ENCODE results near the gene SRRM5.
"Not testable (repeated sequence)": the region's sequence is repeated elsewhere in the genome, so short reads cannot be mapped to it uniquely, and the experiment has no call there.

The SRRM5 gene

DNA sequence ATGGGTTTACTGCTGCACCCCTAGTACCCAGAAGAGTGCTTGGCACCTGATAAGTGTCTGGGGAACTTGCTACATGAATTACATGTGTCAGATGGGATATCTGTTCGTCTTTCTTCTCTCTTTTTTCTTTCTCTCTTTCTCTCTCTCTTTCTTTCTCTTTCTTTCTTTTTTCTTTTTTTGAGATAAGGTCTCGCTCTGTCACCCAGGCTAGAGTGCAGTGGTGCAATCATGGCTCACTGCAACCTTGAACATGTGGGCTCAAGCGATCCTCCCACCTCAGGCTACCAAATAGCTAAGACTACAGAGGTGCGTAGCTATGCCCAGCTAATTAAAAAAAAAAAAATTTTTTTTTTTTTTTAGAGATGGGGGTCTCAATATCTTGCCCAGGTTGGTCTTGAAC is 21.6 kb downstream of the SRRM5 start:
- Histone ChIP-seq H3K27ac (no peak overlapping the region), H3K4me3 (no peak overlapping the region)

DNA sequence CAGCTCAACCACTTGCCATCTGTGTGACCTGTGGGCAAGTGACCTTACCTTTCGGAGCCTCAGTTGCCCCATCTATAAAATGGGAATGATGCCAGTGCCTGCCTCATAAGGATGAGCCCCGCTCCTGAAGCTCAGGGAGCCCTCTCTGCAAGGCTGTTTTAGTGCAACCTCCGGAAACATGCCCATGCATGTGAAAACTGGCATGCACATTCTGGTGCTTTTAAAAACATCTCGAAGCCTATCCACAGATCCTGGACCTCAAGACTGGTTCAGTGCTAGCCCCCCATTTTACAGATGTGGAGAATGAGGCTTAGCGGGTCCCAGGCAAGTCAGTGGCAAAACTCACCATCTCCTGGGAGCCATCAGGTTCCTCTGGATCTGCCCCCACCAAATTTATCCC is 22.2 kb downstream of the SRRM5 start:
- H3K27ac ChIP-seq = no peak overlapping the region
- no peak overlapping the region for H3K4me3 ChIP-seq

DNA sequence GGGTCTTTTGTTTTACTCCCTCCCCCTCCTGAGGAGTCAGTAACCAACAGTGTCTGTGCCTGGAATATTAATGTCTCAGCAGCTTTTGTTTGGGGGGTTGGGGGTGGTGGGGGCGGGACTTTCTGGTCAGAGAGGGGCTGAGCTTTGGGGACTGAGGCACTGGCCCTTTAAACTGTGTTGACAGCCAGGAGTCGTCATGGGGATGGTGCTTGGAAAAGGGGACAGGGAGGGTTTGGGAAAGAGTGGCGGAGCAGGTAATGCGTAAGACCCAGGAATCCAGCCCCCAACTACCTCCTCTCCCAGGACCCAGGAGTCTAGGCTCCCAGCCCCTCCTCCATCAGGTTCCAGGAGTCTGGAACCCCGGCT is 22.6 kb downstream of the SRRM5 start:
- no peak overlapping the region for H3K4me3 ChIP-seq

DNA sequence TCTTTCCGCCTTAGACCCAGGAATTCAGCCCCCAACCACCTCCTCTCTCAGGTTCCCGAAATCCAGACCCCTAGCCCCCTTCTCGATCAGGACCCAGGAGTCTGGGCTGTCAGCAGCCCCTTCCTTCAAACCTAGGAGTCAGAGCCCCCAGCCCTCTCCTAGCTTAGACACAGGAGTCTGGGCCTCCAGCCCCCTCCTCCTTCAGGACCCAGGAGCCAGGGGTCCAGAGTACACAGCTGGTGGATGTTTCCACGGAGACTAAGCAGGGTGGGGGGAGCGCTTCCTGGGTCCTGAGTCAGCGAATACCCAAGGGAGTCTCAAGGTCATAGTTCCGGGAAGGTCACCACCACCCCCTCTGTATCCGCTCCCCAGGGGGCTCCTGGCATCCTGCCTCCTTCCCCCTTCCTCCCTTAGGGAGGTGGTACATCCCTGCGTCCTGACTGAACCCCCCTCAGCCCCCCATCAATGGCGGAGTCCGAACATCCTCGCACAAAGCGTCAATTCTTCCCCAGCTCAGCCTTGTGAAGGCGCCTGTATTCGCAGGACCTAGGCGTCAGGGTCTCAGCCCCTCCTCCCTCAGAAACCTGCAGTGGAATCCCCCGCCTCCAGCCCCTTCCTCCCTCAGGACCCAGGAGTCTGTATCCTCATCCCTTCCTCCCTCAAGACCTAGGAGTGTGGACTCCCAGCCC is 23.1 kb downstream of the SRRM5 start:
- no peak overlapping the region for H3K4me3 ChIP-seq
- H3K27ac ChIP-seq = peak overlapping the region in 5 of 21 experiments; percentile 7 to 74 (median 66)

More for the DNA sequence above, 22.6 kb downstream of the SRRM5 start:
- H3K27ac ChIP-seq = peak overlapping the region in 4 of 21 experiments; percentile 7 to 74 (median 70)

DNA sequence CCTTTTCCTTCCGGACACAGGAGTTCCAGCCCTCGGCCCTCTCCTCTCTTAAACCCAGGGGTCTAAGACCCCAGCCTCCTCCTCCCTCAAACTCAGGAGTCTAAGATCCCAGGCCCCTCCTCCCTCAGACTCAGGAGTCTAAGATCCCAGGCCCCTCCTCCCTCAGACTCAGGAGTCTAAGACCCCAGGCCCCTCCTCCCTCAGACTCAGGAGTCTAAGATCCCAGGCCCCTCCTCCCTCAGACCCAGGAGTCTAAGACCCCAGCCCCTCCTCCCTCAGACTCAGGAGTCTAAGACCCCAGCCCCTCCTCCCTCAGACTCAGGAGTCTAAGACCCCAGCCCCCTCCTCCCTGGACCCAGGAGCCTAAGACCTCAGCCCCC is 23.7 kb downstream of the SRRM5 start:
- H3K4me3 ChIP-seq = not testable (repeated sequence)
- H3K27ac ChIP-seq = peak overlapping the region in 4 of 21 experiments; percentile 26 to 74 (median 70)

DNA sequence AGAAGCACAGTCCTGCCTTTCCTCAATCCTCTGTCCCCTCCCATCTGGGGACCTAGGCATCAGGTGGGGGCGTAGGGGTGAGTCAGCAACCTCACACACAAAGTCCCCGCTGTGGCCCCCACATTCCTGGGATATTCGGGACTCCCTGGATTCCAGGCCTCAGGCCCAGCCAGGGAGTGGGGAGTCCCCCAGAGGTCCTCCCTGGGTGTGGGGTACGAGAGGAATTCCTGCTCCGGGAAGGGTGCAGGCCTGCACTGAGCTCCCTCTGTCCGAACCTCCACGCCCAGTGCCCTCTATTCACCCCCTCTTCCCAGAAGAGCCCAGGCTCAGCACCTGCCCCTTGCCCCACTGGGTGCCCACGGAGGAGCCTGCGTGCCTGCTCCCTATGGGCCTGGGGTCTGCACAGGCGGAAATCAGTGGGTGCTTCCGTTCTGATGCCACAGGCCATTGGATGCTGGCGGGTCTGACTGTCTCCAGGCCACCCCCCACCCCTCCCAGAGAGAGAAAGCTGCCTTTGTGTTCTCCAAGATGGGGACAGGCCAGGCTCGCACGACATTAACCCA is 24.3 kb downstream of the SRRM5 start:
- Histone ChIP-seq H3K4me3 (no peak overlapping the region), H3K27ac (peak overlapping the region in 1 of 21 experiments; percentile 66)

DNA sequence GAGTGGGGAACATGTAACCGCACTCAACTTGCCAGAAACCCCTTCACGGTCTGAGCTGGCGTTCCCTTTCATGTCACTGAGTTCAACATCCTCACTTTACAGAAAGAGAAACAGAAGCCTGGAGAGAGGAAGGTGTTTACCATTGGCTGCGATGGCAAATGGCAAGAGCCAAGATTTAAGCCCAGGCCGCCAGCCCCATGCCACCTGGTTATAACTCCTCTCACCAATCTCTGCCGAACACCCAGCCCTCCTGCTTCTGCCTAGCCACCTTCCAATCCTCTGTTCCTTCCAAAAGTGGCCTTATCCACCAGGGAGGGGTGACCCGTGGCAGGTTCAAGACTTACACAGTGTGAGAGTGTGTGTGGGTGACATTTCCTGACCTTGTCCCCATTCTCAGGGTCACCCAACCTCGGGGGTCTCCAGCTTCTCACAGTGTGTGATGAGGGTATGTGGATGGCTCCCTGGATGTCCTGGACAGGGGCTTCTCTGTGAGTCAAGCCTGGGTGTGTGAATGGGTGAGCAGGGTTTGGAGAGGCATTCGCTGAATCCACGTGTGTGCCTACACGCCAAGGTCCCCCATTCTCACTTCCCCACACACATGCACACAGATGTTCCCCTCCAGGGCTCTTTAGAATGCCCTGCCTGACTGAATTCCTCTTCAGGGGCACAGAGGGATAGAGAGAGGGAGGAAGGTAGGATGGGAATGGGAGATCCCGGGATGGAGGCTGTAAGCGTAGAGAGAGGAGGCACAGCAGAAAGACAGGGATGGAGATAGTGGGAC is 26.5 kb downstream of the SRRM5 start:
- Histone ChIP-seq H3K27ac (no peak overlapping the region), H3K4me3 (no peak overlapping the region)

DNA sequence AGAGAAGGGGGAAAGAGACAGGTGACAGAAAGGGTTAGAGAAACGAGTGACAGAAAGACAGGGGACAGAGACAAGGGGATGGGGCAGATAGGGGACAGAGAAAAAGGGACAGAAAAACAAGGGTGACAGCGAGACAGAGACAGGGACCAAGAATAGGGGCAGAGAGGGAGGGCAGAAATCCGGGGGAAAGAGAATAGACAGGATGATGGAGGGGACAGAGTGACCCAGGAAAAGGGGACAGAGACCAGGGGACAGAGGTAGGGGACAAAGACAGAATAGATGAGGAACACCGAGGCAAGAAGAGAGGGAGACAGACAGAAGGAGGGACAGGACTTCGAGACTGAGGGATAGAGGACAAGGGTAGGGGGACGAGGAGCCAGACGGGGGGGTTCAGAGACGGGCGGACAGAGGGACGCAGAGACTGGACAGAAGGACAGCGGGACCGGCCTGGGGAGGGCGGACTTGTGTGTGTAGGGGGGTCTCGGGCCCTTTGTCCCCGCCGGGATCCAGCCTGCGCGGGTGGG is 27.2 kb downstream of the SRRM5 start:
- Histone ChIP-seq H3K4me3 (peak overlapping the region in 5 of 7 experiments; percentile 10 to 58 (median 47)), H3K27ac (peak overlapping the region in 4 of 21 experiments; percentile 19 to 69 (median 66))

DNA sequence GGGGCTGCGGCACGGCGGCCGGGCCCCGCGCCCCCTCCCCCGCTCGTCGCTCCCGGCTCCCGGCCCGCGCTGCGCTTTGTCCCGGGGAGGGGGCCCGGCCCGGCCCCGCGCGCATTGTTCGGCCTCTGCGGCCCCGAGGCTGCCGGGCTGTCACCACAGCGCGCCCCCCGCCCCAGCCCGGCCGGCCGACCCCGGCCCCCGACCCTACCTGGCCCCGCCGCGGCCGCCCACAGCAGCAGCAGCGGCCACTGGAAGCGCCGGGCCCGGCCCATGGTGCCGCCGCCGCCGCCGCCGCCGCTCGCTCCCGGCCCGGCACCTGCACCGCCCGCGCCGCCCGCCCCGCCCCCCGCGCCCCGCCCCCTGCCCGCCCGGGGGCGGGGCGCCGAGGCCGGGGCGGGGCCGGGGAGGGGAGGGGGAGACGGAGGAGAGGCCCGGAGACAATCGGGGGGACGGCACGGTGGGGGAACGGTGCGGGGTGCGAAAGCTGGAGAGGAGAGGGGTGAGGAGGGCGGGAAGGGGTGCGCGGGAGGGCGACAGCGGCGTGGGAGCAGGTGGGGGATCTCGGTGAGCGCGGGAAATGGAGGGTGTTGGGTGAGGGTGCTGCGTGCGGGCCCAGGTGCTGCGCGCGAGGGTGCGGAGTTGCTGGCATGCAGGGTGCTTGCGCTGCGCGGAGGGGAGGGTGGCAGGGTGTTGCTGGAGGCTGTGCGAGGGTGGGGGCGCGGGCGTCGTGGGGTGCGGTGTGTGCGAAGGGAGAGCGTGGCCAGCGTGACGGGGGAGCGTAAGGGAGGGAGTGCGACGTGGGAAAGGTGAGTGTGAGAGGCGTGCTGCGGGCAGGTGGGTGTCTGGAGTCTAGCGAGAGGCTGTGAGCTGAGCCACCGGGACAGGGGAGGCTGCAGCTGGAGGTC is 27.9 kb downstream of the SRRM5 start, which contains the start of gene CADM4:
CADM4 (minus strand) TSS at position 332 of the 905 bp plus-strand sequence; CDS start at position 272, 60 bp downstream.
- H3K27ac ChIP-seq = peak within 1 kb of the TSS in 11 of 21 experiments; percentile 8 to 80 (median 58)

DNA sequence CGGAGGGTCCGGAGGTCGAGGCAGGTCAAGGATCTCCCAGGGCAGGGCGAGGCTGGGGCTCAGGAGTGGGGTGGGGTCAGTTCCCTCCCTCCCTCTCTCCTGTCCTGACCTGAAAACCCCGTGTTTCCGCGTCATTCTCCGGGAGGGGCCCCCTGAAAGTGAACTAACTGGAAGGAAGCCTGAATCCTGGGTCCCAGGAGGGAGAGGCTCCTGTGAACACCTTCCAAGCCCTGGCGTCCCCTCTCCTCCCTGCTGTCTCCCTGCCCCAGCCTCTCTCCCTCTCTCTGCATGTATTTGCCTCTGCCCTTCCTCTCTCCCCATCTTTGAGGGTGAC is 28.5 kb downstream of the SRRM5 start:
- Histone ChIP-seq H3K27ac (peak overlapping the region in 8 of 21 experiments; percentile 54 to 80 (median 65)), H3K4me3 (peak overlapping the region; percentile 26 to 58 (median 41))

More for the DNA sequence above, 27.9 kb downstream of the SRRM5 start, which contains the start of gene CADM4:
- H3K4me3 ChIP-seq = peak within 1 kb of the TSS; percentile 26 to 58 (median 41)

DNA sequence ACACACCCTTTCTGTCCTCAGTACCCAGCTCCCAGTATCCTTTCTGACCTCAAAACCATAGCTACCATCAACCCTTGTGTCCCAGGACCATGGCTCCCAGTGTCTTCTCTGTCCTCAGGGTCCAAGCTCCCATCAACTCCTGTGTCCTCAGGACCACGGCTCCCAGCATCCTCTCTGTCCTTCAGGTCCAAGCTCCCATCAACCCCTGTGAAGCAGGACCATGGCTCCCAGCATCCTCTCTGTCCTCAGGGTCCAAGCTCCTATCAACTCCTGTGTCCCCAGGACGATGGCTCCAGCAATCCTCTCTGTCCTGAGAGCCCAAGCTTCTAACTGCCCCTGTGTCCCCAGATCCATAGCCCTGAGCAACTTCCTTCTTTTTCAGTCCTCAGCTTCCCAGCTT is 29.4 kb downstream of the SRRM5 start:
- no peak overlapping the region for H3K27ac ChIP-seq
- H3K4me3 ChIP-seq = no peak overlapping the region

DNA sequence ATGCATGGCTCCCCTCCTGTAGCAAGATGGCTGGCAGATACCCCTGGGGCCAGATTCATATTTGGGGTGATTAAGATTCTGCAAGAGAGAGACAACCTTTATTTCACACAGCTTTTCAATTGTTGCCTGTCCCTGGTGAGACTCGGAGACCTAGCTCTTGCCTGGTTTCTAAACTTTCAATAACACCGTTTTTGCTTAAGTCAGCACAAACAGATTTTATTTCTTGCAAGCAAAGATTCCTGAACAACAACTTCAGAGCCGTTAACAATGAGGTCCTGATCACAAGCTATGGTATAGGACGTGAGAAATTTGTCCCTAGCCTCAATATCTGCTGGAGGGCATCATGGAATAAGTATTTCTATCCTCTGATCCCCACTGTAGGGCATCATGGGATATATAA is 30.6 kb downstream of the SRRM5 start:
- Histone ChIP-seq H3K4me3 (no peak overlapping the region), H3K27ac (no peak overlapping the region)

DNA sequence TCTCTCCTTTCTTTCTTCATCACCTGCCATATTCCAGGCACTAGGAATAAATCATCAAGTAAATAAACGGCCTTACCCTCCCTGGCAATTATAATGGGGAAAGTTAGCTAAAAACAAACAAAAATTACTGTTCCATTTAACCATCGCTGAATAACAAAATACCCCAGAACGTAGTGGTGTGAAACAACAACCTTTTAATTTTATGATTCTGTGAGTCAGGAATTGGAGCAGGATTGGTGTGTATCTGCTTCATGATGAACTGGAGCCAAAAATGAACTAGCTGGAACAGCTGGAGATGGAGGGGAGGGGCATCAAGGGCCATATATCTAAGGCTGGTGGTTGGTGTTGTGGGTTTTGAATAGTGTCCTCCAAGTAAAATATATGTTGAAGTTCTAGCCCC is 31.4 kb downstream of the SRRM5 start:
- H3K4me3 ChIP-seq = no peak overlapping the region
- no peak overlapping the region for H3K27ac ChIP-seq

DNA sequence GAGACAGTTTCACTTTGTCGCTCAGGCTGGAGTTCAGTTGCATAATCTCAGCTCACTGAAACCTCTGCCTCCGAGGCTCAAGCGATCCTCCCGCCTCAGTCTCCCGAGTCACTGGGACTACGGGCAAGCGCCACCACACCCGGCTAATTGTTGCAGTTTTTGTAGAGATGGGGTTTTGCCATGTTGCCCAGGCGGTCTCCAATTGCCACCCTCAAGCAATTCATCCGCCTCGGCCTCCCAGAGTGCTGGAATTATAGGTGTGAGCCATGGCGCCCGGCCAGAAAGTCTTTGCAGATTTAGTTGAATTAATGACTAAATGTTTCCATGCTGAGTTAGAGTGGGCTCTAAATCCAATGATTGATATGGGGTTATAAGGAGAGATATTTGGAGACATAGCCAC is 32.3 kb downstream of the SRRM5 start:
- no peak overlapping the region for H3K4me3 ChIP-seq
- H3K27ac ChIP-seq = no peak overlapping the region

DNA sequence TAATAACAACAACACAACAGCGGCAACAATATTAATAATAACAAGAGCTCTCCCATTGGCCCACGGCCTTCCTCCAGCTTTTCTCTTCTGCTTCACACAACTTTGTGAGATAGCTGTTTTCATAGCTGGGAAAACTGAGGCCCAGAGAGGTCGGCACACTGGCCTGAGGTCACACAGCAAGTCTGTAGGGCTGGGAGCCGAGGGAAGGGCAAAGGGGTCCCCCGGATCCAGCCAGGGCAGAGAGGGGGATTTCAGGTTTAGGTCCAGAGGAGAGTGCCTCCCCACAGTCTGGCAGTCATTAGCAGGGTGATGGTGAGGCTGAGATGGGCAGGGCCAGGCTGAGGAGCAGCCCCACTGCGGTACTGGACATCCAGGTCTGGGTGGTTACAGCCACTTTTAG is 36.7 kb downstream of the SRRM5 start:
- Histone ChIP-seq H3K4me3 (no peak overlapping the region), H3K27ac (no peak overlapping the region)

DNA sequence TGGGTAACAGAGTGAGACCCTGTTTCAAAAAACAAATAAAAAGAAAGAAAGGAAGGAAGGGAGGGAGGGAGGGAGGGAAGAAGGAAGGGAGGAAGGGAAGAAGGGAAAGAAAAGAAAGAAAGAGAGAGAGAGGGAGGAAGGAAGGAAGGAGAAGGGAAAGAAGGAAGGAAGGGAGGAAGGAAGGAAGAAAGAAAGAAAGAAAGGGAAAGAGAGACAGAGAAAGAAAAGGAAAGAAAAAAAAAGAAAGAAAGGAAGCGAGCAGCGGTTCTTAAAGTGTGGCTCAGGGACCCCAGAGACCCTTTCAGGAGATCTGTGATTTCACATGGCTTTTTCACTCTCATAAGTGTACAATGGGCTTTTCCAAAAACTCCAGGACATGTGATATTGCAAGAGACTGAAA is 37.6 kb downstream of the SRRM5 start:
- no peak overlapping the region for H3K4me3 ChIP-seq

DNA sequence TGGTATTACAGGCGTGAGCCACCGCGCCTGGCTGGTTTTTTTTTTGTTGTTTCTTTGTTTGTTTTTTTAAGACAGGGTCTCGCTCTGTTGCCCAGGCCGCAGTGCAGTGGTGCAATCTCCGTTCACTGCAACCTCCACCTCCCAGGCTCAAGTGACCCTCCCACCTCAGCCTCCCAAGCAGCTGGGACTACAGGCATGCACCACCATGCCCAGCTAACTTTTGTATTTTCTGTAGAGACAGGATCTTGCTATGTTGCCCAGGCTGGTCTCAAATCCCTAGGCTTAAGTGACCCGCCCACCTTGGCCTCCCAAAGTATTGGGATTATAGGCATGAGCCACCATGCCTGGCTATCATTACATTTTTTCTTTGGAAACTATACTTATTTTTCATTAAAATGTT is 38.4 kb downstream of the SRRM5 start:
- not testable (repeated sequence) for H3K4me3 ChIP-seq, H3K27ac ChIP-seq

More for the DNA sequence above, 37.6 kb downstream of the SRRM5 start:
- H3K27ac ChIP-seq = peak overlapping the region in 1 of 21 experiments; percentile 32

DNA sequence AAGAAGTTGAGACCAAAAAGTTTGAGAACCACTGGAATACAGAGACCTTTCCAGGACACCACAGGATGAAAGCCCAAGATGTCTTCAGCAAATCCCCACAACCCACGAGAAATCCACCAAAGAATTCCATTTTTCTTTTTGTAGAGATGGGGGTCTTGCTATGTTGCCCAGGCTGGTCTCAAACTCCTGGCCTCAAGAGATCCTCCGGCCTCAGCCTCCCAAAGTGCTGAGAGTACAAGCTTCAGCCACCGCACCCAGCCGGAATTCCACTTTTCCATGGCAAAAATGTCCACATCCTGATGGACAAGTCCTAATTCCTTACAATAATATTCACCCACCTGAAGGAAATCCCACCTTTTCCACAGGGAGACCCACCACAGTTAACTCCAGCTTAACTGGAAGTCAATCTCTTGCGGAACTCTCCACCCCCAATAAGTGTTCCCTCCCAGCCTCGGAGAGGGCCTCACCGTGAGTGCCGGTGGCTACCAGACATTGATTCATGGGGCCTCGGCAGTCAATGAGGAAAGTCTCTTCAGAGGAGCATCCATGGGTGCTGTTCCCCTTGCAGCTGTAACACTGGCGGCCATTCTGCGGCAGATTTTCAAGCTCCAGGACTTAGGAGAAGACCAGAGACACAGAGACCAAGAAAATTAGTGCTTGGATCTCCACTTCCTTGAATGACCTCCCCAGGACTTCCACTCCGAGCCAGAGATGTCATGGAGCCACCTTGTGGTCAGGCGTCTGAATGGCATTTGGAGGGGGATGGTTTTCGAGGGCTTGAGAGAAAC is 40.1 kb downstream of the SRRM5 start:
- Histone ChIP-seq H3K4me3 (no peak overlapping the region), H3K27ac (peak overlapping the region in 1 of 21 experiments; percentile 14)

DNA sequence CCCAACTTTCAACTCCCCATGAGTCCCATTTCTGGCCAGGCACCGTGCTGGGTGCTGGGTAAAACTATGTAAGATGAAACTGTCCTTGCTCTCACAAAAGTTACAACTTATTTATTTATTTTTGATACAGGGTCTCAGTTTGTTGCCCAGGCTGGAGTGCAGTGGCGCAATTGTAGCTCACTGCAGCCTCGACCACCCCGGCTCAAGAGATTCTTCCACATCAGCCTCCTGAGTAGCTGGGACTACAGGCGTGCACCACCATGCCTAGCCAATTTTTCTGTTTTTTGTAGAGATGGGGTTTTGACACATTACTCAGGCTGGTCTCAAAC is 40.6 kb downstream of the SRRM5 start:
- H3K27ac ChIP-seq = no peak overlapping the region
- no peak overlapping the region for H3K4me3 ChIP-seq
